IgD-negative memory B cell (primary cell): ENCODE results near the gene MYL12B. TPM values are rescaled to one million over a fixed set of nuclear protein-coding genes. Genes with fewer than 3 reads are reported as not detected.
A peak's percentile ranks its signal among the peaks of the same experiment; 100 is the strongest.
"Not testable (repeated sequence)": the region's sequence is repeated elsewhere in the genome, so short reads cannot be mapped to it uniquely, and the experiment has no call there.

Experiments
- H3K27ac Mint-ChIP-seq, 3 donors: one replicate each; pipeline ENCODE4 v1.8.0; 2020 to 2022; ENCODE audit warnings: mild to moderate bottlenecking in 3 of 3, mixed read lengths in 3 of 3, moderate library complexity in 1 of 3
- H3K27me3 Mint-ChIP-seq: one replicate; pipeline ENCODE4 v1.8.0; 2021; ENCODE audit warnings: mixed read lengths
- H3K36me3 Mint-ChIP-seq: one replicate; pipeline ENCODE4 v1.8.0; 2020; ENCODE audit warnings: mild to moderate bottlenecking, mixed read lengths
- H3K4me1 Mint-ChIP-seq, 3 donors: one replicate each; pipeline ENCODE4 v1.8.0; 2020 to 2022; ENCODE audit warnings: mixed read lengths in 3 of 3, mild to moderate bottlenecking in 1 of 3
- H3K4me3 Mint-ChIP-seq, 4 donors: one replicate each; pipeline ENCODE4 v1.8.0; 2020 to 2022; ENCODE audit warnings: mild to moderate bottlenecking in 4 of 4, mixed read lengths in 4 of 4, moderate library complexity in 3 of 4
- H3K9me3 Mint-ChIP-seq, 3 donors: one replicate each; pipeline ENCODE4 v1.8.0; 2020 to 2021; ENCODE audit warnings: mixed read lengths in 3 of 3, mild to moderate bottlenecking in 1 of 3
- polyA plus RNA-seq: library from polyadenylated mRNA; unstranded; fragments of 300-500 nt; fragmentation: Illumina TruSeq; gene quantifications from one replicate; pipeline ENCODE4 v1.2.3, GENCODE V29; 2021

The MYL12B gene
- polyA plus RNA-seq, 1 donor from 2014 or later: 637 TPM

DNA sequence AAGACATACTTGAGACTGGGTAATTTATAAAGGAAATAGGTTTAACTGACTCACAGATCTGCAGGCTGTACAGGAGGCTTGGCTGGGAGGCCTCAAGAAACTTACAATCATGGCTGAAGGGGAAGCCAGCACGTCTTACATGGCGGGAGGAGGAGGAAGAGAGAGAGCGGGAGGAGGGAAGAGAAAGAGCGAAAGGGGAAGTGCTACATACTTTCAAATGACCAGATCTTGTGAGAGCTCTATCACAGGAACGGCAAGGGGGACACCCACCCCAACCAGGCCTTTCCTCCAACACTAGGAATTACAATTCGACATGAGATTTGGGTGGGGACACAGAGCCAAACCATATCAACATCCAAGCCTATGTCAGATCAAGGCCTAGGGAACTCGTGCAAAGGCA is 24.2 kb downstream of the MYL12B start:
- Mint-ChIP-seq H3K36me3 (peaks cover 4% of the 10 kb centered on the region), H3K4me3 (peak overlapping the region in 2 of 4 donors; percentile 41), H3K4me1 (peaks cover 4 to 6% (median 5%) of the 10 kb centered on the region in 3 donors), H3K9me3 (peaks cover 3 to 30% (median 14%) of the 10 kb centered on the region in 3 donors), H3K27ac (peak overlapping the region in 1 of 3 donors; percentile 82), H3K27me3 (no peaks in the 10 kb centered on the region)

DNA sequence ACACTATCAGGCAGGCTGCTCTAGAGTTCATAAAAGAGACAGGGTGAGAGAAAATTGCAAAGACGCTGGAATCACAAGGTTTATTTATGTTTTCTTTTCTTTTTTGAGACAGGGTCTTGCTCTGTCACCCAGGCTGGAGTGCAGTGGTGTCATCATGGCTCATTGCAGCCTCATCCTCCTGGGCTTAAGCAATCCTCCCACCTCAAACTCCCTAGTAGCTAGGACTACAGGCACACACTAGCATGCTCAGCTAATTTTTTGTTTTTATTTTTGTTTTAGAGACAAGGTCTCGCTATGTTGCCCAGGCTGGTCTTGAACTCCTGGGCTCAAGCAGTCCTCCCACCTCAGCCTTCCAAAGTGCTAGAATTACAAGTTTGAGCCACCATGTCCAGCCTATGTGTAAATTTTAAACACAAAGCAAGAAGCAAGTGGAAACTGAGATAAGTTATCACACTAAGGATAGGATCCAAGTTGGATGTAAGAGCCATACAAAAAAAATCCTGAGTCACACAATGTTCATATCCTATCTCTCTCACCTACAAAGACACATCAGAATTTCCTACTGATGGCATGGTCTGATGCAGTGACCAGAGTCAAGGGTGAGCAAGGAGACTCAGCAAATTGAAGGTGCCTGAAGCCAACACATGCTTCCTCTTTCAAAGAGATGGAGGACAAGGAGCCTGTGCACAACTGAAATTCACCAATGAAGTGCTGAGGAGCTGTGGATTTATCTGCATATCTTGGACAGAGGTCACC is 31.4 kb downstream of the MYL12B start:
- peaks cover 15% of the 10 kb centered on the region for H3K36me3 Mint-ChIP-seq
- H3K27ac Mint-ChIP-seq: no peak overlapping the region
- H3K4me3 Mint-ChIP-seq: no peak overlapping the region
- peaks cover 3 to 8% (median 3%) of the 10 kb centered on the region in 3 donors for H3K4me1 Mint-ChIP-seq
- peaks cover 0 to 18% (median 10%) of the 10 kb centered on the region in 3 donors for H3K9me3 Mint-ChIP-seq
- peaks cover 1% of the 10 kb centered on the region for H3K27me3 Mint-ChIP-seq

DNA sequence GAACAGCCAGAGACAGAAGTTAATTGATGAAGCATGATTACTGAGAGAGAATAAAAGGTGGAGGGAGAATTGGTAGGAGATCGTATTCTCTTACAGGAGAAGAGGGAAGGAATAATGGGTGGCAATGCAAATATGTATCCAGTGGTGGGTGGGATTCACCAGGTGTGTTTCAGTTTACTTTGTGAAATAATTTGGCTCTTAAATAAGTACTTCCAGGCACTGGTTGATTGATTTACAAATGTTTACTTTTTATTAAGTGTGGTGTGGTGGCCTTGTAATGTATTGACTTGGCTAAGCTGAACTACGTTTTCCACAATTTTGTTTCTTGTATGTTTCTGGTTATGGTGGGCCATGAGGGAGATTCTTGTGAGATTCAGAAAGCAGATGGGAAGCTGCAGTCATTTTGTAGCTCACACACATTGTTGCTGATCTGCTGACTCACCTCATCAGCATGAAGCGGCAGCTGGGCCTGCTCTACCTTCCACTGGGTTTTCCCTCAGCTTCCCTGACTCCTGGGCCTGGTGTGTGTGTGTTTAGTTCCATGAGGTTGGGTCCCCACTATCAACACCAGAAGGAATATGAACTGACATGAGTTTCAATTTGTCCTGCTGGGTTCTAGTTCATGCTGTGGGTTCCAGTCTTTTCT is 32.6 kb downstream of the MYL12B start:
- Mint-ChIP-seq H3K27ac (no peak overlapping the region), H3K36me3 (peaks cover 15% of the 10 kb centered on the region), H3K9me3 (peaks cover 0 to 18% (median 10%) of the 10 kb centered on the region in 3 donors), H3K27me3 (peaks cover 10% of the 10 kb centered on the region), H3K4me3 (peak overlapping the region in 1 of 4 donors; percentile 60), H3K4me1 (peaks cover 3 to 4% (median 3%) of the 10 kb centered on the region in 3 donors)

DNA sequence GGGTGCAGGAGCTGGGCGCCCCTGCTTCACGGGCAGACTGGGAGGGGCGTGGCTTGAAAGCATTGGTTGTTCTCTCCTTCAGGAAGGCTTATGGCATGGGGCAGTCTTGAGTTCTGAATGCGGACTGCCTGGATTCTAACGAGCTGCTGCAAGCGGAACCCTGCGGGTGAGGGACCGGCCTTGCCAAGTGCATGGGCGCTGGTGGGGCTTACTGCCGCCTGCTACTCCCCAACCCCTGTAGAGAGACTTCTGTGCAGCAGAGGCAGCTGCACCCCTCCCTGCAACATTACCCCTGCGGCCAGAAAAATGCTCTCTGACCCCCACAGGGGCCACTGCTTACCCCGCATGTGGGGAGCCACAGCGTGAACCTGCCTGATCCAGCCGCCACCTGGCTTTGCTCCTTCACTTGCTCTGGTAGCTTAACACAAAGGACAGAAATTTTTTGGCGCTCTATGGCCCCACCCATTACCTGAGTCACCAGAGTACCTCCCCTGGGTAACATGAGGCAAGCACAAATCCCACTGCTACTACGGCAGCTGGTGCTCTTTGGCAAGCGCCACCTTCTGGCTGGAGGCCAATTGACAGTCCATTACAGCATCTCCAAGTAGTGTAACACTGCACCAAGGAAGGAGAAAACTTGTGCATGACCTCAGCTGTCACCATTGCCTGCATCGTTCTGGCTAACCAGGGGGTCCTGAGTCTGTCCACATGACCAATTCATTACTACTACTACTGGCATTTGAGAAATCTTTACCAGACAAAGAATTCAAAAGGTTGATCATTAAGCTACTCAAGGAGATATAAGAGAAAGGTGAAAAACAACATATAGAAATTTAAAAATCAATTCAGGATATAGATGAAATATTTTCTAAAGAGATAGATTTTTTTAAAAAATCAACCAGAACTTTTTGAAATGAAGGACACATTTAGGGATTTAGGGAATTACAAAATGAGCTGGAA is 35.4 kb downstream of the MYL12B start:
- H3K36me3 Mint-ChIP-seq: peaks cover 4% of the 10 kb centered on the region
- H3K27ac Mint-ChIP-seq: peak overlapping the region in 1 of 3 donors; percentile 67
- H3K4me1 Mint-ChIP-seq: peaks cover 0 to 3% (median 3%) of the 10 kb centered on the region in 3 donors

DNA sequence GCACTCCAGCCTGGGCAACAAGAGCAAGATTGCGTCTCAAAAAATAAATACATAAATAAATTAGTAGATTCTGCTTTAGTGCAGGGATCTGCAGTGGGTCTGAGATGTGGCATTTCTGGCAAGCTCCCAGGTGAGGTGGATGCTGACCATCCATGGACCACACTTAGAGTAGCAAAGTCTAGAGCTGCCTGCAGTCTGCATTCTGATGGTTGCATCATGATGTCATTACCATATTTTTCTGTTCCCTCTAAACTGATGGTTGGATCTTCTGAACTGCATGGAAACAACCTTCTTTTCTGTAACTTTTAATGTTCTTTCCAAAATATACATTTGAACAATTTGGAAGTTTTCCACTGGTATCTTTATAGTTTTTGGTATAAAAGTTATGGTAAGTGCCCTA is 42.9 kb downstream of the MYL12B start:
- H3K27ac Mint-ChIP-seq: no peak overlapping the region
- H3K27me3 Mint-ChIP-seq: peaks cover 20% of the 10 kb centered on the region
- peaks cover 0 to 5% (median 0%) of the 10 kb centered on the region in 3 donors for H3K9me3 Mint-ChIP-seq
- no peaks in the 10 kb centered on the region for H3K4me1 Mint-ChIP-seq
- peaks cover 4% of the 10 kb centered on the region for H3K36me3 Mint-ChIP-seq
- no peak overlapping the region for H3K4me3 Mint-ChIP-seq

More for the DNA sequence above, 35.4 kb downstream of the MYL12B start:
- peak overlapping the region; percentile 90 to 98 (median 96) for H3K4me3 Mint-ChIP-seq
- H3K27me3 Mint-ChIP-seq: peaks cover 24% of the 10 kb centered on the region
- H3K9me3 Mint-ChIP-seq: peaks cover 0 to 3% (median 0%) of the 10 kb centered on the region in 3 donors

DNA sequence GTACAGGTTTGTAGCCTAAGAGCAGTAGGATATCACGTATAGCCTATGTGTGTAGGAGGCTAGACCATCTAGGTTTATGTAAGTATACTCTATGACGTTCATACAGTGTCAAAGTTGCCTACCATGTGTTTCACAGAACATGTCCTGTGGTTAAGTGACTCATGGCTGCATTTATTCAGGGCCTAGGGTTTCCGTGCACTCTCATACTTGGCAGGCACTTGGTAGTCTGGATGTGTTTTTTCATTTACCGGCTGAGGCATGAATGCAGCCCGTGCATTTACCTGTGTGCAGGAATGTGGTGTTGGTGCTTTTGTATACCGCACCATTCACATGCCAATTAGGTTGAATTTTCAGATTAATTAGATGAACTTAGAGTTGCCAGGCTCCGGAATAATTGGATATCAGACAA is 43.4 kb downstream of the MYL12B start:
- Mint-ChIP-seq H3K27me3 (peaks cover 15% of the 10 kb centered on the region), H3K4me3 (no peak overlapping the region), H3K36me3 (peaks cover 4% of the 10 kb centered on the region), H3K9me3 (peaks cover 0 to 5% (median 0%) of the 10 kb centered on the region in 3 donors), H3K4me1 (no peaks in the 10 kb centered on the region), H3K27ac (no peak overlapping the region)

DNA sequence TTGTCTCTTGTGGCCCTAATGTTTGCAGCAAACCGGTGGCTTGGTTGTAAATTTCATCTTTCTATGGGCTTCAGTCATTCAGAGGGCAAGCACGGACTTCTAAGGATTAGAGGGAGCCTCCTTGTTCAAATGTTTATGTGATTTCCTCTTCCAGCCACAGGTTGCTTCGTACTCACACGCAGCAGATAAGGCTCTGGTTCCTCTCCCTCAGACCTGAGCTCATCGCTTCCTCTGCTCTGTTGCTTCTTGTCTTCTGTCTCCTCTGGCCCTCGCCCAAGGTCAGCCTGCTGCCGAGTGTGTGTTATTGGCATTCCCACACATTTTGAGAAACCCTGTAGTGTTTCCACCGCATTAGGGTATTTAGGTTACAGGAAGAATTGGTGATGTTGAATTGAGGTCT is 44.0 kb downstream of the MYL12B start:
- peaks cover 4% of the 10 kb centered on the region for H3K36me3 Mint-ChIP-seq

DNA sequence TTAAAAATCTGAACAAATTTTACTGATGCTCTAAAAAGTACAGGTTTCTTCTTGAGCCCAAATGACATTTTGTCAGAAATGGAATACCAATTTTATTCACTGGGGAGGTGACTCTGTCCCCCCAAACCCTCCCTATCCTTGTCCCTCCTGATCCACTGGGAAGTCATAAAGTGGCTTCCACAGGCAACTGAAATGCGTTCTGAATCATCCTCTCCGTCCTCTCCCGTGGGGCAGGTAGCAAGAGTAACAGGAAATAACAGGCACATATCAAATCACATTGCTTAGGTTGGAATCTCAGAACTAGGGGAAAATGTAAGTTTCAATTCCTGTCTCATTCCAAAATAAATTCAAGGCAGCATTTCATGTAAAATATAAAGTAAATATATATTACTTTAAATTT is 44.5 kb downstream of the MYL12B start:
- peaks cover 5% of the 10 kb centered on the region for H3K36me3 Mint-ChIP-seq
- no peak overlapping the region for H3K4me3 Mint-ChIP-seq
- H3K9me3 Mint-ChIP-seq: peaks cover 0 to 5% (median 0%) of the 10 kb centered on the region in 3 donors
- H3K27ac Mint-ChIP-seq: no peak overlapping the region
- peaks cover 0 to 2% (median 0%) of the 10 kb centered on the region in 3 donors for H3K4me1 Mint-ChIP-seq
- peaks cover 9% of the 10 kb centered on the region for H3K27me3 Mint-ChIP-seq

More for the DNA sequence above, 44.0 kb downstream of the MYL12B start:
- H3K9me3 Mint-ChIP-seq: peaks cover 0 to 5% (median 0%) of the 10 kb centered on the region in 3 donors
- no peak overlapping the region for H3K27ac Mint-ChIP-seq
- H3K4me3 Mint-ChIP-seq: no peak overlapping the region
- peaks cover 0 to 2% (median 0%) of the 10 kb centered on the region in 3 donors for H3K4me1 Mint-ChIP-seq
- peaks cover 10% of the 10 kb centered on the region for H3K27me3 Mint-ChIP-seq

DNA sequence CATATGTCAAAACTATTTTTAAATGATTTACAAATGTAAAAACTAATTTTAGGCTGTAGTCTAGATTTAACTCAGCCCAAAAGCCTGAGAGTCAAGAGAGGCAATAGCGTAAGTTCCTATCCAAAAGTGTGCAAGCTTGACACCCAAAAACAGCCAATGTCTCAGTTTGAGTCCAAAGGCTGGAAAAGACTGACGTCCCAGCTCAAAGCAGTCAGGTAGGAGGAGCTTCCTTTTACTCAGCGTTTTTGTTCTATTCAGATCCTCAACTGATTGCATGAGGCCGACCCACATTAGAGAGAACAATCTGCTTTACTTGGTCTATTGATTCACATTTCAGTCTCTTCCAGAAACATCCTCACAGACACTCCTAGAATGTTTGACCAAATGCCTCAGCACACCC is 51.8 kb downstream of the MYL12B start:
- H3K4me1 Mint-ChIP-seq: peaks cover 0 to 2% (median 0%) of the 10 kb centered on the region in 3 donors
- peaks cover 2 to 6% (median 3%) of the 10 kb centered on the region in 3 donors for H3K9me3 Mint-ChIP-seq
- no peaks in the 10 kb centered on the region for H3K27me3 Mint-ChIP-seq
- H3K27ac Mint-ChIP-seq: no peak overlapping the region
- H3K36me3 Mint-ChIP-seq: peaks cover 4% of the 10 kb centered on the region
- H3K4me3 Mint-ChIP-seq: no peak overlapping the region

DNA sequence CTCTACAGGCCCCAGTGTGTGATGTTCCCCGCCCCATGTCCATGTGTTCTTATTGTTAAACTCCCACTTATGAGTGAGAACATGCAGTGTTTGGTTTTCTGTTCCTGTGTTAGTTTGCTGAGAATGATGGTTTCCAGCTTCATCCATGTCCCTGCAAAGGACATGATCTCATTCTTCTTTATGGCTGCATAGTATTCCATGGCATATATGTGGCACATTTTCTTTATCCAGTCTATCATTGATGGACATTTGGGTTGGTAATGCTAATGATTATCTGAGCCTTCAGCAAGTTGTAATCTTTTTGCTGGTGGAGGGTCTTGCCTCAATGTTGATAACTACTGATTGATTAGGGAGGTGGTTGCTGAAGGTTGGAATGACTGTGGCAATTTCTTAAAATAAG is 53.4 kb downstream of the MYL12B start:
- not testable (repeated sequence) for H3K27me3 Mint-ChIP-seq, H3K36me3 Mint-ChIP-seq, H3K27ac Mint-ChIP-seq, H3K9me3 Mint-ChIP-seq, H3K4me3 Mint-ChIP-seq, H3K4me1 Mint-ChIP-seq

DNA sequence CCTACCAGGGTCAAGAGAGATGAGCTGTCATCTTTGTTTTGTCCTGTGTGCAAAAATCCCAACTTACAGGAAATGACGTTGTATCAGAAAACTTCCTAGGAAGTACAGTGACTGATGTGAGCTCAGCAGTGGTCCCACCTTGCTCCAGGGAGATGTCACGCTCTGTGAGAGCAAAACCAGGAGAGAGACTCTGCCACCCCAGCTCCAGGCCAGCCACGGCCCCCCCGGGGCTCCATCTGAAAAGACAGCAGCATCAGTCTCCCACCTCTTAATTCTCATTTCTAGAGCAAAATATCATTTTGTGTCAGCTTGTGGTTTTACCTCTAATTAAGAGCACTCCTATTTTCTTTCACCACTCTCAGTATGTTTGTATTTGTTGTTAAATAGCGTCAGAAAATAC is 57.5 kb downstream of the MYL12B start:
- H3K4me1 Mint-ChIP-seq: peaks cover 6 to 9% (median 9%) of the 10 kb centered on the region in 3 donors
- H3K27me3 Mint-ChIP-seq: no peaks in the 10 kb centered on the region
- H3K27ac Mint-ChIP-seq: no peak overlapping the region
- H3K4me3 Mint-ChIP-seq: peak overlapping the region in 1 of 4 donors; percentile 49
- H3K36me3 Mint-ChIP-seq: peaks cover 2% of the 10 kb centered on the region
- H3K9me3 Mint-ChIP-seq: peaks cover 3 to 6% (median 3%) of the 10 kb centered on the region in 3 donors

DNA sequence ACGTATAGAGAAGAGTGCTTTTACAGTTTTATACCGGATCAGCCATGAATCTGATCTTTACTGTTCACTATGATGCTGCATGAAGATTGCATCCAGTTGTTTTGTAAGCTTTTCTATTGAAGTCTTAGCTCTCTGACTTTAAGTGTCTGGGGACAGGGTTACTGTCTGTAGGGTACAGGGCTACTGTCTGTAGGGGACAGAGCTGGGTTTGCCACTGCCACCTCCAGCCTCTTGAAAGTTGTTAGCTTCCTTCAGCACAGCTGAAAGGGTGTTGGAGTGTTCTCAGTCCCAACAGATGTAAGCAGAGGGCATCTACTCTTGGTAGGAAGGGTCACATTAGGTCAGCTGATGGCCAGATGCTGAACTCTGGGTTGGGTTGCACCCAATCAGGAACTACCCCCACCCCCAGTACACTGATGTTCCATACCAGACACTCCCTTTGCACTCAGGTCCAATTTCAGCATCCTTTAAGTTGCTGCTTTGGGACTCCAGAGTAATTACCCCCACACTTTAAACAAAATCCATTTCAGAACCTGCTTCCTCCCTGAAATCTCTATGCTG is 58.0 kb downstream of the MYL12B start:
- H3K27me3 Mint-ChIP-seq: no peaks in the 10 kb centered on the region
- H3K9me3 Mint-ChIP-seq: peaks cover 3 to 6% (median 3%) of the 10 kb centered on the region in 3 donors
- H3K27ac Mint-ChIP-seq: no peak overlapping the region
- peaks cover 2% of the 10 kb centered on the region for H3K36me3 Mint-ChIP-seq
- no peak overlapping the region for H3K4me3 Mint-ChIP-seq
- H3K4me1 Mint-ChIP-seq: peaks cover 6 to 9% (median 9%) of the 10 kb centered on the region in 3 donors

DNA sequence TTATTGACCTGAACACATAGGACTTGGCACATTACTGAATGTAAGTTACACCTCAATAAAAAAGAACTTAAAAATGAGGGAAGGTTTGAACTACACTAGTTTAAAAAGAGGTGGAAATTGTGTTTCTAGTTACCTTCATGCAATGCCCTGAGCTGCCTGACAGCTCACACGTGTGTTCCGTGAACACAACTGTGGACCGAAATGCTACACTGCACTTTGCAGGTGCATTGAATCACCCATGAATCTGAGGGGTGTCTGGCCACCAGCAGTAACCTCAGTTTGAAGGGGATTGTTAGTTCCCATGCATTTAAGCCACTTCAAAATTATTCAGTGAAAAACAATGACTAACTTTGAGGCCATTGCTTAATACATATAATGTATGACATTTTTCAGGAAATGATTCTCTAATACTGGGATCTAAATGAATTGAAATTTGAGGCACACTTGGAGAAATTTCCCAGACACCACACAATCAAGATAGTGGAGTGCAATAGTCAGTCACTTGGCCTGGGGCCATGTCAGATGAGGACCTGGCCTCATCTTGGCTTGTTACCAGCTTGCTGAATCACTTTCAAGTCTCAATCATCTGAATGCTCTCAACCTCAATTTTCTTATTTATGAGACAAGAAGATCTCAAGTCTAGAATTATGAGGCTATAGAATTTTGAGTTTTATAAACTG is 59.3 kb downstream of the MYL12B start:
- Mint-ChIP-seq H3K27ac (no peak overlapping the region), H3K9me3 (peaks cover 0 to 2% (median 1%) of the 10 kb centered on the region in 3 donors), H3K36me3 (peaks cover 2% of the 10 kb centered on the region), H3K27me3 (no peaks in the 10 kb centered on the region), H3K4me1 (peaks cover 6 to 9% (median 9%) of the 10 kb centered on the region in 3 donors), H3K4me3 (no peak overlapping the region)

DNA sequence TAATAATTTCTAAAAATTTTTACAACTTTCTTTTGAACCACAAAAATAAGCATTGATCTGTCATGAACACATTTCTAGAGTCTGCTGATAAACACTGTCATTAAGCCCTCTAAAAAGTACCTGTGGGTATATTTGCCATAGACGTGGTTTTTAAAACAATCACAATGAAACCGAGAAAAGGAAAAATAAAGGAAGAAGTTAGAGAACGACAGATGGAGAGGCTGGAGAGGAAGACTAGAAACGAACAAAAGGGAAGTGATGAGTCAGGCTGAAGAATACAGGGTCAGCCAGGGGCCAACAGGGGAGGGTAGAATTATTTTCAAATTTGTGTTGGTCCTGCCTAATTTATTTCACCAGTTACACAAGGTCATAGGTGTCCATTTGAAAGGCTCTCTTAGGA is 62.0 kb downstream of the MYL12B start:
- Mint-ChIP-seq H3K4me3 (no peak overlapping the region), H3K9me3 (peaks cover 0 to 2% (median 0%) of the 10 kb centered on the region in 3 donors), H3K27me3 (no peaks in the 10 kb centered on the region), H3K27ac (no peak overlapping the region), H3K36me3 (no peaks in the 10 kb centered on the region), H3K4me1 (peaks cover 6 to 9% (median 9%) of the 10 kb centered on the region in 3 donors)
